HuH-7 (cell line): Measurements from ENCODE around the gene TRAF2.

Source experiments
- DNase-seq: peaks from one replicate; pipeline ENCODE4 v3.0.0; 2011; ENCODE audit warnings: low spot score

The TRAF2 gene

DNA sequence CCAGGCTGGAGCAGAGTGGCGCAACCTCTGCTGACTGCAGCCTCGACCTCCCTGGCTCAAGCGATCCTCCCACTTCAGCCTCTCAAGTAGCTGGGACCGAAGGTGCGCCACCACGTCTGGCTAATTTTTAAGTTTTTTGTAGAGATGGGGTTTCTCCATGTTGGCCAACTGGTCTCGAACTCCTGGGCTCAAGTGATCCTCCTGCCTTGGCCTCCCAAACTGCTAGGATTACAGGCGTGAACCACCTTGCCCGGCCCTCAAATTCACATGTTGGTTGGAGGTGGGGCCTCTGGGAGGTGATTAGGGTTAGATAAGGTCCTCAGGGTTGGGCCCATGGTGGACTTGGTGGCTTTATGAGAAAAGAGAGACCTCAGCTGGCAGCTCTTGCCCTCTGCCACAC is 75.8 kb downstream of the TRAF2 start:
- no peak for DNase-seq

DNA sequence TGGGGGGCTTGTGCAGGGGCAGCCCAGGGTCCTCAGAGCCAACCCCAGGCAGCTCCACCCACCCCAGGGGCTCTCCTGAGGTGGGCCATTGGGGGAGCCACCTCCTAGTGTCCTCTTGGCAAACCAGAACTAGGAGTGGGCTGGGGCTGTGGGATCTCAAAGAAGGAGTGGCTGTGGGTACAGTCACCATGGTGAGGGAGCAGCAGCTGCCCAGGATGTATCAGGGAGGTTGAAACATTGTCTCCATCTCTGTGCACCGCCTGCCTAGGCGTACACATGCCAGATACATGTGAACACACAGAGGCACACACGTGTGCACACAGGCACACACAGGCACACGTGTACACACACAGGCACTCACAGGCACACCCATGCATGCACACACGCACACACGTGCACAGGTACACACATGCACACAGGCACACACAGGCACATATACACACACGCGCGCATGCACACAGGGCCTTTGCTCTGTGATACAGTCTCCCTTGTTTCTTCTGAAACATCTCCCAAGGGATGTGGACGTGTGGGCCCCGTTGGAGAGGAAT is 76.5 kb downstream of the TRAF2 start:
- no peak for DNase-seq

DNA sequence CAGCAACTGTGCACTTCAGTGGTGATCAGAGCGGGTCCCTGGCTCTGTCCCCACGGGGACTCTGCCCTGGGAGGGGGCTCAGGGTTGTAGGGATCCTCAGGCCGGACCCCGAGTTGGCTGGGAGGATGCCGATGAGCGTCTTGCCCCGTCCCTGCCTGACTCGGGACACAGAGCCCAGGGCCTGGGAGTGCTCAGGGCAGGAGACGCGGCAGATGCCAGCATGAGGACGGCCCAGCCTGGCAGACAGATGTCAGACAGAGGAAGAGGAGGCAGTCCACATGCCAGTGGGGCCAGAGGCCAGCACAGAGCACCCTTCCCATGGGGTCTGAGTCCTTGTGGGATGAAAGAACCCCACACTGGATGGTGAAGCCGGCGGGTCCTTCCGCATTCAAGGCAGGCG is 77.0 kb downstream of the TRAF2 start:
- no peak for DNase-seq

DNA sequence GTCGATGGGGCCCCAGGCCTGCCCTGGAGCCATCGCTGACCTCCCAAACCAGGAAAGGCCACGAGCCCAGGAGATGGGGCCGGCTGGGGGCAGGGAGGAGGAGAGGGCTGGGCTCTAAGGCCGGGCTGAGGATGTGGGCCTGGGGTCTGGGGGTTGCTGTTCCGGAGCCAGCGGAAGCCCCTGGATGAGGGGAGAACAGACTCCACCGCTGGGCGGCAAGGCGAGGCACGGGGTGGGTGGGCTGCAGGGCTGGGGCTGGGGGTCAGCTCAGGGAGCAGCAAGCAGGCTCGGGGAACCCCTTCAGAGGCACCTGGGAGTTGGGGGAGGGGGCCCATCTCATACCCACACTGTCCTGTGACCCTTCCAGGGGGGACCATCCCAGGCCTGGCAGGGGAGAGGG is 77.4 kb downstream of the TRAF2 start:
- no peak for DNase-seq

DNA sequence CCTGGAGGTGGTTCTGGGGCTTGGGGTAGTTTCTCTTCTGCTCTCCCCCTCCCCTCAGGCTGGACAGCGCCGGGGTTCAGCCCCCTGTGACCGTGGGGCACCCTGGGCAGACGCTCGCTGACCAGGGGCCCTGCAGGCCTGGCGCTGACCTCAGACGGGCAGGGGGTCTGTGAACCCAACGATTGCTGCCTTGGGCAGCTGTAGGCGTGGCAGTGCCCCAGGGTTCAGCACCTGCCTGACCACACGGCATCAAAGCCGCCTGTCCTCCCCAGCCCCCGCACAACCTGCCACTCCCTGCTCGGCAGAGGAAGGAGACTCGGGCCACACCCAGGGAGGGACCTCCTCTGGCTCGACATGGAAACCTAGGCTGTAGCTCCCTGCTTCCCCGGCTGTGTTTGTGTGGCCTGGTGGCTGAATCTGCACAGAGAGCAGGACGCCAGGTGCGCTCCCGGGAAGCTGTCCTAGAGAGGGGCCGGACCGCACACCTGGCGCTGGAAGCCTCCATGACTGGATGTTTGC is 77.9 kb downstream of the TRAF2 start:
- DNase-seq, result no peak

DNA sequence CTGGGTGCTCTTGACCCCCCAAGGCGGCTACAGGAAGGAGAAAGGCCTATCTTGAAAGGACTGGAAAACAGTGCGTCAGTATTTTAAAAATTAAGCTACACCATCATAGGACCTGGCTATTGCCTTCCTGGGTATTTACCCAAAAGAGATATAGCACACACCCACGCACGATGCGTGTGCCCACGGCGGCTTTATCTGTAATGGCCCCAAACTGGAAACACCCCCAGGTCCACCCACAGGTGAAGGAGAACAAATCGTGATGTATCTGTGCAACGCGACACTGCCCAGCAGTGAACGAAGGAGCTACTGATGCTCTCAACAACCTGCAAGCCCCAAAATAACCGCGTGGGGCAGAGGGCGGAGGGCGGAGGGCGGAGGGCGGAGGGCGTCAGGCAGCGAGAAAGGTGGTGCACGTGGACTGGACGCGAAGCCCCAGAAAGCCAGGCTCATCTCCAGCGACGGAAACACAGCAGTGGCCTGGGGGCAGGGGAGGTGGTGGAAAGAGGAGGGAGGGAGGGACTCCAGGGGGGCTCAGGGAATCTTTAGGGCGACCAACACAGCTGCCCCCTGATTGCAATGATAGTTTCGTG is 78.6 kb downstream of the TRAF2 start:
- no peak for DNase-seq

DNA sequence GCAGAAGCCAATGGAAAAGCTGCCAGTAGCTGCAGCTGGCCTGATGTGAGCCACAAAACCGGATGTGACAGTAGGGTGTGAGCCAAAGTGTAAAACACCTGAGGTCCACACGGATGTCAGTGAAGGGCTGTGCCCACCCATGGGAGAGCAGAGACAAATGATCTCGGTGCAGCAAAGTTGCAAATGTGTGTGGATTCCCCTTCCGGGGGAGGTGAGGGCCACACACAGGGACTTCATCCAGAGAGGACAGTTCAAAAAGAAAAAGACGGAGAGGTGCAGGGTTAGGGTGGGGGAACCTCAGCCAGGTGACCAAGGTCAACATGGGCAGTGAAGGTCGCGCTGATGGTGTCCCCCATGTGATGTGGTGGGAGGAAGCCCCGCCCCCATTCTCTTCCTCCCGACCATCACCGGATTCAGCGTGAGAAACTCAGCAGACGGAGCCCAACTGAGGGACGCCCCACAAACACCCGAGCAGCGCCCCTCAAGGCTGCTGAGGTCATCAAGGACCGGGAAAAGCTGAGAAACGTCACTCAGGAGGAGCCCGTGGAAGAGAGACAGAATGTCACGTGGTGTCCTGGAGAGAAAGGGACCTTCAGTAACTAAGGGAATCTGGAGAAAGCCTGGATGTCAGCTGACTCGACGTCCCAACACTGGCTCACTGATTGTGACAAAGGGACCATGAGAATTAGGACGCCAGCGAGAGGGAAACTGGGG is 79.6 kb downstream of the TRAF2 start:
- no peak for DNase-seq

DNA sequence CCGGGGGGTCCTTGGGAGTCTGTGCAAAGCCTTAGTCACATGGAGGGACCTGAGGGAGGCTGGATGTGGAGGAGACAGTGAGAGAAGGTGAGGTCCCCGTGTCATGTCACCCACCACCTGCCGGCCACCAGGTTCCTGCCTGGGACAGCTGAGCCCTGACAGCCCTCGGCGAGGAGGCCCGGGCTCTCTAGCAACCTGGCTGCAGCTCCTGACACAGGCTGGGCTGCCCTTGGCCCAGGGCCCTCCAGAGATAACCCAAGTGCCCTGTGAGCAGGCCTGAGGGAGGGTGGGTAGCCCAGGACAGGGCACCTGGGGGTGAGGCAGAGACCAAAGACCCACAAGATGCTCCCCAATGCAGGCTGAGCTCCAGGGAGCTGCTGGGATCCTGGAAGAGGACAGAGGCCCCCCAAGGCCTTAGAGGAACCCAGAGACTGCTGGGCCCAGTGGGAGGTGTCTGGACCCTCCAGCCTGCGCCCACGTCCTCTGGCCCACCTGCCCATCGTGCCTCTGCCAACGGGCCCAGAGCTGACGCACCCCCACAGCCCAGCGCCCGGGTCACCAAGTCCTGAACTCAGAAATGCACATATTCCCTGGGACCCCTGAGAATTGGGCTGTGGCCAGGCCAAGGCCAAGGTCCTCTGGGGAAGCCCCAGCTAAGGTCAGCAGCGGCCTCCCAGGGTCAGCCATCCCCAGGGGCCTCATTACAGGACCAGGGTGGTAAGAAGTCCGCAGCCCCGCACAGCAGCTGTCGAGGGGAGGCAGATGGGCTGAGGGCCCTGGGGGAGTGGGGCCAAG is 82.2 kb downstream of the TRAF2 start:
- DNase-seq, result no peak

DNA sequence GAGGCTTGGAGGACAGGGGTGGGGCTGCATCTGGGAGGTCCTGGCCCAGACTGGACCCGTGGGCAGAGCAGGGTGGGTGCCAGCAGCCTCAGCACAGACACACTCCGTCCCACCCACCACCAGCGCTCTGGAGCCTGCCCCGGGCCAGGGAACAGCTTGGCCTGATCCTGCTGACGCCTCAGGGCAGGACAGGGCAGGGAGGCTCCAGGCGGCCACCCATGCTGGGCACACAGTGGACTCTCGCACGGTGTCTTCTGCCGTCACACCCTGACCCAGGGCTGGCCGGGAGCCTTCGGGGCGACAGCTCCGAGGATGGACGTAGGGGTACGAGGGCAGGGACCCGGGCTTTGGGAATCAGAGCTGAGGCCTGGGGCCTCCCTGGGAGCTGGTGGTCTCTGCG is 82.8 kb downstream of the TRAF2 start:
- DNase-seq, result no peak

DNA sequence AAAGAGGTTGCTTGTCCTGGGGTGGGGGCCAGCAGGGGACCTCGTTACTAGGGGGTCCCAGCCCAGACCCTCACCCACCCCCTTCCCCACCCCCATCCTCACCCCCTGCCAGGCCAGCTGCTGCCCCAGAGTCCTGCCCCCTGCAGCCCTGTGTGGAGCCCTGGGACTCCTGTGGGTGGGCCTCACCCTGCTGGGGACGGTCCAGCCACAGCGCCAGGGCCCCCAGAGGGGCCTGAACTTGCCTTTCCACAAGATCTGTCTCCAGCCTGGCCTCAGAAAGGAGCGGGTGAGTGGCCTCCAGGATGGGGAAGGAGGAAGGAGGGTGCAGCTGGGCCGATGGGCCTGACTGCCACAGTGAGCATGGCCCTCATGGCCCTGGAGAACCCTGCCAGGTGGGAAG is 83.5 kb downstream of the TRAF2 start:
- DNase-seq, result no peak

DNA sequence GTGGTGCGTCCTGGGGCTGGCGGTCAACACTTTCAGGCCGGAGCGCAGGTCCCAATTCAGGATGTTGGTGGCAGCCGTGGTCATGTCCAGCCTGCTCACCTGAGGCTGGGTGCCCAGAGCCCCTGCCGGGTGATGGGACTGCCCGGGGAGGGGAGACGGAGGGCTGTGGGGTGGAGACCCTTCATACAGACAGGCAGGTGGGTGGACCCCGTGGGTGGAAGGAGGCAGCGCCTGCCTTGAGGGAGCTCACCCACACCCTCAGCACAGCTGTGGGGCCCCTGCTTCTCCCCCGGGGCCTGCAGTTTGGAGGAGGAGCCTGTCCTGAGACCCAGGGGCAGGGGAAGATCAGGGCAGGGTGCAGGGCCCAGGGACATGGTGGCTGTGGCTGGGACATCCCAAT is 84.0 kb downstream of the TRAF2 start:
- no peak for DNase-seq

DNA sequence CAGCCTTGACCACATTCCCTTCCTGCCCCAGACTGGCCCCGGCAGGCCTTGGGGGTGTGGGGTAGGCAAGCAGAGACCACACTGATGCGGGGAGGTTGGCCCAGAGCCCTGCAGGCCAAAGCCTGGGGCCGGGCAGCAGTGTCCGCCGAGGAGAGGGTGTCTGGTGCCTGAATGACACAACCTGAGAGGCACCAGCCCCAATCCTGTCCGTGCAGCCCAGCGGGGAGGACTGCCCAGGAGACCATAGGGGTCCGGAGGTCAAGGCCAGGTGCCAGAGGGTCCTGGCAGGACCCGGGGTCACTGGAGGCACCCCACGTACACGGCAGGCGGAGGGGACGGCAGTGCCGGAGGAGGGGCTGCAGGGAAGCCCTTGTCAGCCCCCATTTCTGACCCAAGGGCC is 85.4 kb downstream of the TRAF2 start:
- DNase-seq, result no peak

DNA sequence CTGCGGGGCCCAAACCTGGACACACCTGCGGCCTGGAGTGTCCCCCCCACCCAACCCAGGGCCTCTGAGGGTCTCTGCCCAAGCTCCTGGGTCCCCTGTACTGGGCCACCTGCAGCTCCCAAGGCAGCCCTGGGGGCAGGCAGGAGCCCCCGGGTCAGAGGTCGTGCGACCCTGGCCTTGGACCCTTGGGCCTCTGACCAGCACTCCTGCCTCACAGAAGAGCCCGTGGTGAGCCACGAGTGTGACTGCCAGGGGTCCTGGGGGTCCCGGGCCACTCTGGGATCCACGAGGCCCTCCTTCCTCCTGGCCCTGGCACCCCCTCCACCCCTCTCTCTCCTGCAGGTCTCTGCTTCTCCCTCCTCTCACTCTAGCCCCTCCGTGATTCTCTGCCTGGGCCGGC is 86.0 kb downstream of the TRAF2 start:
- DNase-seq, result no peak

DNA sequence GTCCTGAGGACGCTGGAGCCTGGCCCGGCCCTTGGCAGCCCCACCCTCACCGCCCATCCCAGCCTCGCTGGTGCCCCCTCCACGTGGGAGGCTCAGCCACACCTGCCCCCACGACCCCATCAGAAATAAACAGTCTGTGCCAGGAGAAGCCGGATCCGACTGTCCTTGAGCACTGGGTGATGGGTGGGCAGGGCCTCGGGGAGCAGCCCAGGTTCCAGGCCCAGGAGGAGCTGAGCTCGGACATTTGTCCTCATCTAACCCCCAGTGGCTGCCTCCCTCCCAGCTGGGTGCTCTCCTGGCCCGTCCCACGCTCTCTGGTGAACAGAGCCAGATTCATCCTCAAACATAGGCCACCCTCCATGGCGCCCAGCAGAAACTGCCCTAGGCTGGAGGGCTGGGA is 86.4 kb downstream of the TRAF2 start:
- DNase-seq, result no peak

DNA sequence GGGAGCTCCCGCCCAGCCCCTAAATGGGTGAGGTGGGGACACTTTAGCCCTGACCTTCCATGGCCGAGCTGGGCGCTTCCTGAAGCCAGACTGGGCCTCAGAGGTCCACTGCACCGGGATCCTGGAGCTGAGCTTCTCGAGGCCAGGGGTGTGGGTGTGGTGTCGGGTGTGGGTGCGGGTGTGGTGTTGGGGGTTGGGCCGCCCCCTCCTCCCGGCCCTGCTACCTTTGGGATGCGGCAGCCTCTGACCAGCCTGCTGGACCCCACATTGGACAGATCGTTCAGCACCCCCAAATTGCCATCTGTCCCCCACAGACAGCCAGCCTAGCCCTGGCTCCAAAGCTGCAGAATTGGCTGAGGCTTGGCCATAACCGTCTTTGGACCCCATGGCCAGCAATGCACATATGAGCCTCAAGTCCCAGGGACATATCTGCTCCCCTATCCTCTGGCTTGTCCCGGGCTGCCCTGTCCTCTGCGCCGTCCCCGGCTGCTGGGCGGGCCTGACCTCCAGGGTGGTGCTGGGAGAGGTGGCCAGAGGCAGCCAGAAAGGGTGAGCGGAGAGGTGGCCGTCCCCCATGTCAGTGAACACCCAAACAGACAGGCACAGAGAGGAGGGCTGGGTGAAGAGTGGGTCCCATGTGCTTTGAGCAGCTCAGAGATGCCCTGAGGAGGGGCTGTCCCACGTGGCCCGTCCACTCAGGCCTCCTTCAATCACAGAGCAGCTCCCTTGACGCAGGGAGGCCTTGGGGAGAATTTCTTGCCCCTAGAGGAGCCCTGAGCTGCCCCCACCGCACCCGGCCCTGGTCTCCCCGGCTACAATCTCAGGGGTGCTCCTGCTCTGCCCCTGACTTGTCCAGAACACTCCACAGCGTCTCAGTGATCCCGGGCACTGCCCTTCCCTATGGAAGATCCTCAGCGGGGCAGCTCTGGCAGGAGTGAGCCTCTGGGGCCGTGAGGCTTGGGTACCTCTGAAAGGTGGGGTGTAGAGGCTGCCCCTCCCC is 87.6 kb downstream of the TRAF2 start:
- no peak for DNase-seq

DNA sequence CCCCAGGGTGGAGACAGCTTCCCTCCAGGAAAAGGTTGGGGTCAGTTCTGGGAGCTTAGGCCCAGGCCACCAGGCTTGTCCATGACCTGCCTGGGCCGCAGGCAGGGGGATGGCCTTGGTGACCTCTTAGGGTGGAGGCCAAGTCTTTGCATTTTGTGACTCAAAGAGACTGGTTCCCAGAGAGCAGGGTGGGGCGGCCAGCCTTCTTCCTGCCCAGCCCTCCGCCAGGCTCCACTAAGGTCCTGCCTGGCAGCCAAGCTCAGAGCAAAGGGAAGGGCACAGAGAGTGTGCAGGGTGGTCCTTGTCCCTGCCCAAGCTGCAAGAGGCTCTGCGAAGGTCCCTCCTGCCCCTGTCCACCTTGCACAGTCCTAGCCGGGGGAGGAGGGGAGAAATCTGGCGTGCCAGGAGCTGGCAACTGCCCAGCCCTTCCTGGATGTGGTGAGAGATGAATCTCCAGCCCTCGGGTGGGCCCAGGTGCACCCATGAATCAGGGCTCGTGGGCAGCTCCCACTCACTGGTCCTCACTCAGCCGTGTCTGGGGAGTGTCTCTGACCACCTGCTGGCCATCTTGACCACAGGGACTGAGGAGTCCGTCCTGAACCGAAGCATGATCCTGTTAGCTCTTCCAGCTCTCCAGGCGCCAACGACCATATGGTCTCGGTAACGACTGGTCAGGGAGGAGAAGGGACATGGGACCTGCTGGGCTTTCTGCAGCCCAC is 88.7 kb downstream of the TRAF2 start:
- no peak for DNase-seq

DNA sequence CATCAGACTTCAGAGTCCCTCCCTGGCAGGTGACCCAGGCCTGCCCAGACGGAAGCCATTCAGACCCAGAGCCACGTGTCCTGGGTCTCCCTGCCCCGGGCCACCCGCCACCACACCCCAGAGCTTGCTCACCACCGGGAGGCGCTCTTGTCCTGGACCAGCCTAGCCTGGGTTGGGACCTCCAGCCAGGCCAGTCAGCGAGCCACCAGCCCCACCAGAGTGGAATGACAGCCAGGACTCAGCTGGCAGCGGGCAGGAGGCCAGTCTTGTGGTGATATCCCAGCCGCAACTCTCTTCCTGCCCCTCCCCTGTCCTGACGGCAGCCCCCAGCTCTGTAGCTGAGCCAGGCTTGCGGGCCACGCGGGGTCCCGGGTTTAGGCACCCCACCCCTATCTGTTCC is 89.3 kb downstream of the TRAF2 start:
- DNase-seq, result peak; percentile 77
